Duodenal mucosa (tissue), 2 donors: Measurements from ENCODE around the gene PGS1.

ENCODE experiments used
- H3K27ac ChIP-seq: one replicate; pipeline ENCODE4 v1.7.0; 2013; ENCODE audit warnings: low read depth, low read length
- H3K27me3 ChIP-seq, 2 donors: one replicate each; pipeline ENCODE4 v1.7.0; 2013; ENCODE audit warnings: low read length in 2 of 2, control low read depth in 1 of 2; ENCODE audit not compliant: insufficient read depth in 2 of 2, control insufficient read depth in 1 of 2
- H3K36me3 ChIP-seq, 2 donors: one replicate each; pipeline ENCODE4 v1.7.0; 2013; ENCODE audit warnings: low read length in 2 of 2, control low read depth in 1 of 2; ENCODE audit not compliant: insufficient read depth in 2 of 2, control insufficient read depth in 1 of 2
- H3K4me1 ChIP-seq, 2 donors: one replicate each; pipeline ENCODE4 v1.7.0; 2013; ENCODE audit warnings: low read length in 2 of 2, control low read depth in 1 of 2; ENCODE audit not compliant: insufficient read depth in 2 of 2, control insufficient read depth in 1 of 2
- H3K4me3 ChIP-seq, 2 donors: one replicate each; pipeline ENCODE4 v1.7.0; 2013; ENCODE audit warnings: low read length in 2 of 2, low read depth in 1 of 2
- H3K9ac ChIP-seq, 2 donors: one replicate each; pipeline ENCODE4 v1.7.0; 2013; ENCODE audit warnings: low read length in 2 of 2, low read depth in 1 of 2
- H3K9me3 ChIP-seq, 2 donors: one replicate each; pipeline ENCODE4 v1.7.0; 2013; ENCODE audit warnings: low read length in 2 of 2, control low read depth in 1 of 2; ENCODE audit not compliant: control insufficient read depth in 1 of 2

The PGS1 gene

GRCh38 chr17:78396441-78397337, 18.2 kb downstream of the PGS1 start:
- Histone ChIP-seq H3K4me1 (peaks cover 0 to 2% of the 10 kb centered on the region in 2 donors), H3K27me3 (no peaks in the 10 kb centered on the region), H3K9ac (no peak overlapping the region), H3K9me3 (no peaks in the 10 kb centered on the region), H3K4me3 (no peak overlapping the region), H3K27ac (no peak overlapping the region), H3K36me3 (peaks cover 58 to 80% of the 10 kb centered on the region in 2 donors)

GRCh38 chr17:78397681-78398101, 19.2 kb downstream of the PGS1 start:
- H3K4me3 ChIP-seq, result no peak overlapping the region
- peaks cover 60 to 83% of the 10 kb centered on the region in 2 donors for H3K36me3 ChIP-seq
- H3K9ac ChIP-seq, result no peak overlapping the region
- no peak overlapping the region for H3K27ac ChIP-seq
- H3K9me3 ChIP-seq, result no peaks in the 10 kb centered on the region
- no peaks in the 10 kb centered on the region for H3K27me3 ChIP-seq
- H3K4me1 ChIP-seq, result no peaks in the 10 kb centered on the region

DNA sequence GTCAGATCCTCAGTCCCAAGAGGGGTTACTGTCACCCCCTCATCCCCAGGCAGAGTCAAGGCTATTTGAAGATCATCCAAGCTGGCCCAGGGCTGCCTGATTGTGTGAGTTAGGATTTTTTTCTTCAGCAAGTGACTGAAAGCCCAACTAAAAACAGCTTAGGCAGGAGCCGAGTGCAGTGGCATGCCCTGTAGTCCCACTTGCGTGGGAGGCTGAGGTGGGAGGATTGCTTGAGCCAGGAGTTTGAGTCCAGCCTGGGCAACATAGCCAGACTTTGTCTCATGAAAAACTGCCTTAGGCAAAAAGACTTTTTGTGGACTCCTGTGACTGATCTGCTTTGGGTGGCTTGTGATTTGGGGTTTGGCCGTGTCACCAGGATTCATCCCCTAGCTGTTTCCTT, 19.9 kb downstream of the PGS1 start:
- no peaks in the 10 kb centered on the region for H3K27me3 ChIP-seq
- no peak overlapping the region for H3K27ac ChIP-seq
- peaks cover 63 to 86% of the 10 kb centered on the region in 2 donors for H3K36me3 ChIP-seq
- no peaks in the 10 kb centered on the region for H3K9me3 ChIP-seq
- no peak overlapping the region for H3K4me3 ChIP-seq
- H3K4me1 ChIP-seq, result no peaks in the 10 kb centered on the region
- no peak overlapping the region for H3K9ac ChIP-seq

DNA sequence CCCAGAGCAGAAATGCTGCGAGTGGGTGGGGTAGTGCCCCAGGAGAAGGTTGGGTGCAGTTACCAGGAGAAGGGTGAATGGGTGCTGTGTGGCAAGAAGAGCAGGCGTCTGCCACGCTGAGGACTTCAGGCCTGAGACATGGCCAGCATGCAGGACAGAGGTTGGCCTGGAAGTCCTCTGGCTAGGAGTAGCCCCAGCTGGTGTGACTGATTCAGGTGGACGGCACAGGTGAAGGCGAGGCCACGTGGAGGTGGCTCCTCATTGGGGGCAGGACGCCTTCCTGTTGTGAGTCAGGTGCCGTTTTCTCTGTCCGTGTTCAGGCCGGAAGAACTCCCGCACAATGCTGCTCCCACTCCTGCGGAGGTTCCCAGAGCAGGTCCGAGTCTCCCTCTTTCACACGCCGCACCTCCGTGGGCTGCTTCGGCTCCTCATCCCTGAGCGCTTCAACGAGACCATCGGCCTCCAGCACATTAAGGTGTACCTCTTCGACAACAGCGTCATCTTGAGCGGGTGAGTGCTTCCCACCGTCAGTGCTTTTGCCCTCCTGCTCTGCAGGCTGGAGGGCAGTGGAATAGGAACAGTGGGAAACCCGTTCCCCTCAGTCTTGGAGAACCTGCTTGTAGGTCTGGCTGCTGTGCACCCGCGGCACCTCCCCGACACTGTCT, 20.7 kb downstream of the PGS1 start:
- Histone ChIP-seq H3K4me1 (no peaks in the 10 kb centered on the region), H3K9me3 (no peaks in the 10 kb centered on the region), H3K9ac (no peak overlapping the region), H3K36me3 (peaks cover 64 to 90% of the 10 kb centered on the region in 2 donors), H3K4me3 (no peak overlapping the region), H3K27me3 (no peaks in the 10 kb centered on the region), H3K27ac (no peak overlapping the region)

DNA sequence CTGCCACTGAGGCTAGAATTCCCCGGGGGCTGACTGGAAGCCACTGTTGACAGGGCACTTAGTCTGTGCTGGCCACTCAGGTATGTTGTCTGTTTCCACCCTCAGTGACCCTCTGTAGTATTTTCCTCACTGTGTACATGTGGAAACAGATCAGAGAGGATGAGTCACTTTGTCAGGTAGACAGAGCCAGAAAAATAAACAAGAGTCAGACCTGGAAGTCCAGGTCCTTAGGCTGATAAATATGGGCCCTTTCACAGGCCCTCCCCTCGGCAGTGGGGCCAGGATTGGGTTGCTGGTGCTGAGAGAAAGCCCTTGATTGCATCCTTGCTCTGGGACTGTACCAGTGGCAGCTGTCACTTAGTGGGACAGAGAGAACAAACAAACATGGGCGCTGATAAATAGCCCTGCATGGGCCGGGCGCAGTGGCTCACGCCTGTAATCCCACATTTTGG, 21.3 kb downstream of the PGS1 start:
- Histone ChIP-seq H3K4me1 (no peaks in the 10 kb centered on the region), H3K4me3 (no peak overlapping the region), H3K27me3 (no peaks in the 10 kb centered on the region), H3K9me3 (no peaks in the 10 kb centered on the region), H3K27ac (no peak overlapping the region), H3K9ac (no peak overlapping the region), H3K36me3 (peaks cover 65 to 94% of the 10 kb centered on the region in 2 donors)

DNA sequence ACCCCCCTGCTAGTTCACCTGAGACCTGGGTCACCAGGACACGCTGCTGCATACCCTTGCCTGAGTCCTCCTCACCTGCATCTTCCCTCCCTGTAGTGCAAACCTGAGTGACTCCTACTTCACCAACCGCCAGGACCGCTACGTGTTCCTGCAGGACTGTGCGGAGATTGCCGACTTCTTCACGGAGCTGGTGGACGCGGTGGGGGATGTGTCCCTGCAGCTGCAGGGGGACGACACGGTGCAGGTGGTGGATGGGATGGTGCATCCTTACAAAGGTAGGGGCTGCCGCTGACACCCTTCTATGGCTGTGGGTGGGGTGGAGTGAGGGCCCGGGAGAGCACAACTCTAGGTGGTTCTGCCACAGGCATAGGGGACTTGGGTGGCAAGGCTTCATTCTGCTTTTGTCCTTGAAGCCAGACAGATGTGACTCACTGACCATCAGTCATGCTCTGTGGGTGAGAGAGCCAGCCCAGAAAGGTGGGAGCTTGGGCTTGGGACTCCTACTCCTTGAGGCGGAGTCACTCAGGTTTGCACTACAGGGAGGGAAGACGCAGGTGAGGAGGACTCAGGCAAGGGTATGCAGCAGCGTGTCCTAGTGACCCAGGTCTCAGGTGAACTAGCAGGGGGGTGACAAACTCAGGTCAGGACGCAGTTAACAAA, 22.3 kb downstream of the PGS1 start:
- Histone ChIP-seq H3K27me3 (no peaks in the 10 kb centered on the region), H3K4me1 (no peaks in the 10 kb centered on the region), H3K9me3 (no peaks in the 10 kb centered on the region), H3K36me3 (peaks cover 57 to 90% of the 10 kb centered on the region in 2 donors), H3K4me3 (no peak overlapping the region), H3K9ac (no peak overlapping the region), H3K27ac (no peak overlapping the region)

DNA sequence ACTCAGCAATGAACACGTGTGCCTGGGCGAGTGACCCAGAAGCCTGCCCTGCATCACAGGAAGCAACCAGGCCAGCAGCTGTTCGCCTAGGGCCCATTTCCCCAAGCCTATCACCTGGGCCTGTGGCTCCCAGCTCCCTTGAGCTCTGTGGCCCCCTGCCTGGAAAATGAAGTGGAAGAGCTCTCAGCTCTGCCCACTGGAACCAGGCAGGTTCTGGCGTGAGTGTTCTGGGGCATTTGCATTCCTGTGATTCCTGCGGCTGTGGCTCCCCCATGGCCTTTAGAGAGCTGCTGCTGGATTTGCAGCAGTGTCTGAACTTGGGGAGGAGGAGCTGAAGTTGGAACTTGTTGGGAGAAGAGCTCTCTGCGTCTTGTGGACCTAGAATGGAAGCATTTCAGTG, 22.8 kb downstream of the PGS1 start:
- Histone ChIP-seq H3K36me3 (peaks cover 57 to 85% of the 10 kb centered on the region in 2 donors), H3K9ac (no peak overlapping the region), H3K9me3 (no peaks in the 10 kb centered on the region), H3K4me3 (no peak overlapping the region), H3K4me1 (peaks cover 0 to under 1% of the 10 kb centered on the region in 2 donors), H3K27ac (no peak overlapping the region), H3K27me3 (no peaks in the 10 kb centered on the region)

GRCh38 chr17:78401891-78402290, 23.4 kb downstream of the PGS1 start:
- Histone ChIP-seq H3K27ac (no peak overlapping the region), H3K36me3 (peaks cover 55 to 83% of the 10 kb centered on the region in 2 donors), H3K9ac (no peak overlapping the region), H3K27me3 (no peaks in the 10 kb centered on the region), H3K9me3 (no peaks in the 10 kb centered on the region), H3K4me1 (peaks cover 2 to 7% of the 10 kb centered on the region in 2 donors), H3K4me3 (no peak overlapping the region)

GRCh38 chr17:78403822-78404221, 25.4 kb downstream of the PGS1 start:
- no peaks in the 10 kb centered on the region for H3K9me3 ChIP-seq
- peaks cover 41 to 71% of the 10 kb centered on the region in 2 donors for H3K36me3 ChIP-seq
- H3K27ac ChIP-seq, result no peak overlapping the region
- no peak overlapping the region for H3K9ac ChIP-seq
- no peaks in the 10 kb centered on the region for H3K27me3 ChIP-seq
- no peak overlapping the region for H3K4me3 ChIP-seq
- H3K4me1 ChIP-seq, result peaks cover 22 to 24% of the 10 kb centered on the region in 2 donors

DNA sequence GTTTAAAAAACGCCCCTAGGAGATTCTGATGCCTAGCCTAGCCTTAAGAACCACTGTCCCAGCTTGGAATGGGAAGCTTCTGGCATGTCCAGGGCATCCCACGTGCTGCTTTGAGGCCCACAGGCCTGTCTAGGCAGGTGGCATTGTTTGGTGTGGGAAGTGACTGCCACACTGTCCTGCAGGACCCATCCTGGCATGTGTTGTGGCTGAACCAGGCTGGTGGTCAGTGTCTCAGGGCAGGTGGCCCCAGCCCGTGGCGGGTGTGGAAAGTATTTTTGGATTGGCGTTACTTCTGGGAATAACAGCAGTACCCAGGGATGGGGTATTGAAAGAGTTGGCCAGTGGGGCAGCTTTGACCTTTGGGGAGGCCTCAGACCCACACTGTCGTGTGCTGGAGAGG, 27.9 kb downstream of the PGS1 start:
- Histone ChIP-seq H3K4me3 (no peak overlapping the region), H3K4me1 (peaks cover 33 to 41% of the 10 kb centered on the region in 2 donors), H3K27me3 (no peaks in the 10 kb centered on the region), H3K9ac (no peak overlapping the region), H3K27ac (no peak overlapping the region), H3K9me3 (no peaks in the 10 kb centered on the region), H3K36me3 (peaks cover 19 to 47% of the 10 kb centered on the region in 2 donors)
